Smooth muscle cell (in vitro differentiated cells): ENCODE results near the gene TRAPPC8. TPM values are rescaled to one million over a fixed set of nuclear protein-coding genes. Genes with fewer than 3 reads are reported as not detected.
"Not testable (repeated sequence)": the region's sequence is repeated elsewhere in the genome, so short reads cannot be mapped to it uniquely, and the experiment has no call there.

Source experiments
- DNase-seq: peaks from one replicate; lab custom pipeline; 2025; ENCODE audit not compliant: unreplicated experiment; lab: John Stamatoyannopoulos, UW
- H2AFZ ChIP-seq: fragments of 200-600 bp; sonication (generic); 2 replicates; pipeline ENCODE4 v1.6.0; 2016; ENCODE audit warnings: antibody characterized with exemption, low read depth, mild to moderate bottlenecking
- H3F3A ChIP-seq: fragments of 200-600 bp; sonication (generic); 2 replicates; pipeline ENCODE4 v1.6.0; 2017; ENCODE audit warnings: antibody characterized with exemption, low read depth
- H3K27ac ChIP-seq: fragments of 200-600 bp; sonication (generic); 2 replicates; pipeline ENCODE4 v1.5.1; 2016; ENCODE audit warnings: low read depth, mild to moderate bottlenecking
- H3K27me3 ChIP-seq: fragments of 200-600 bp; sonication (generic); 2 replicates; pipeline ENCODE4 v1.6.1; 2016; ENCODE audit warnings: low read depth, mild to moderate bottlenecking
- H3K36me3 ChIP-seq: fragments of 200-600 bp; sonication (generic); 2 replicates; pipeline ENCODE4 v1.5.1; 2016; ENCODE audit warnings: low read depth
- H3K4me1 ChIP-seq: fragments of 200-600 bp; sonication (generic); 2 replicates; pipeline ENCODE4 v1.5.1; 2016; ENCODE audit warnings: low read depth
- H3K4me2 ChIP-seq: fragments of 200-600 bp; sonication (generic); 2 replicates; pipeline ENCODE4 v1.6.0; 2016; ENCODE audit warnings: mild to moderate bottlenecking
- H3K4me3 ChIP-seq: fragments of 200-600 bp; sonication (generic); 2 replicates; pipeline ENCODE4 v1.5.1; 2016; ENCODE audit warnings: mild to moderate bottlenecking
- H3K79me2 ChIP-seq: fragments of 200-600 bp; sonication (generic); 2 replicates; pipeline ENCODE4 v1.6.0; 2016; ENCODE audit warnings: low read depth, mild to moderate bottlenecking
- H3K9ac ChIP-seq: fragments of 200-600 bp; sonication (generic); 2 replicates; pipeline ENCODE4 v1.6.0; 2016; ENCODE audit warnings: low read depth
- H3K9me3 ChIP-seq: fragments of 200-600 bp; sonication (generic); replicated peaks from 2 replicates; pipeline ENCODE4 v1.5.1; 2016; ENCODE audit warnings: low read depth
- H4K20me1 ChIP-seq: fragments of 200-600 bp; sonication (generic); 2 replicates; pipeline ENCODE4 v1.6.0; 2016; ENCODE audit warnings: low read depth
- CTCF ChIP-seq: fragments of 200-600 bp; sonication (generic); IDR thresholded peaks from 2 replicates; pipeline ENCODE4 v1.5.1; 2017; ENCODE audit warnings: borderline replicate concordance, mild to moderate bottlenecking, antibody characterized with exemption; ENCODE audit not compliant: insufficient read depth, poor library complexity, severe bottlenecking
- WGBS: methylation state at CpG from one replicate; pipeline ENCODE4 v1.1.7; 2016; ENCODE audit warnings: low lambda C conversion rate; 5-methylcytosine and 5-hydroxymethylcytosine counted together
- polyA plus RNA-seq: library from polyadenylated mRNA; unstranded; fragments of >200 nt; fragmentation: Nextera tagmentation; extraction: Ambion mirVana; gene quantifications from 2 replicates; pipeline ENCODE4 v1.2.1, GENCODE V29; 2016
- total RNA-seq: library from RNA; depleted of rRNA; stranded (reverse); fragments of >200 nt; gene quantifications from 2 replicates; pipeline ENCODE4 v1.2.3, GENCODE V29; 2014

TRAPPC8 gene
- total and polyA plus RNA-seq, 2 experiments from 2014 or later, result 4.8 to 35.6 TPM

DNA sequence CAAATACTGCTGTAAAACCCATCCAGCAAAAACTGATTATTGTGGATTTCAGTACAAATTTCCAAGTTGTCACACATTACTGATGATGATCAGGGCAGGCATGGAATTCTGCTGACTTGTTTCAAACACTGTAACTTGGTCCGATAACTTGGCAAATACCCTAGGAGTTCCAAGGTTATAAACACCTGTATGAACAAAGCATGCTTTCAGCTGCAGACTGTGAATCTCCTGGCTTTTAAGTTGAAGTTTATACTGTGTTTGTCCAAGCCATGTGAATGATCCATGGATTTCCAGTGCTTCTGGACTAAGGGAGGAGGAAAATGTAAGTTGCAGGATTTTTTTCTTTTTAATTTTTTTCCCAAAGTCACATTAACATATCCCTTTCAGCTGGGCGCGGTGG lies 112.2 kb downstream of the TRAPPC8 start:
- Histone ChIP-seq H3K4me2 (no peak overlapping the region), H4K20me1 (no peaks in the 10 kb centered on the region), H3K27ac (no peak overlapping the region), H3K9me3 (no peaks in the 10 kb centered on the region), H3K27me3 (no peaks in the 10 kb centered on the region), H3K4me1 (no peaks in the 10 kb centered on the region), H2AFZ (no peak overlapping the region), H3K9ac (no peak overlapping the region), H3K79me2 (no peaks in the 10 kb centered on the region), H3K4me3 (no peak overlapping the region), H3K36me3 (peaks cover 6% of the 10 kb centered on the region), H3F3A (no peaks in the 10 kb centered on the region)
- TF ChIP-seq CTCF, result no peak
- WGBS, result 100% methylated on average over 3 of the region's 3 CpGs
- DNase-seq, result no peak

DNA sequence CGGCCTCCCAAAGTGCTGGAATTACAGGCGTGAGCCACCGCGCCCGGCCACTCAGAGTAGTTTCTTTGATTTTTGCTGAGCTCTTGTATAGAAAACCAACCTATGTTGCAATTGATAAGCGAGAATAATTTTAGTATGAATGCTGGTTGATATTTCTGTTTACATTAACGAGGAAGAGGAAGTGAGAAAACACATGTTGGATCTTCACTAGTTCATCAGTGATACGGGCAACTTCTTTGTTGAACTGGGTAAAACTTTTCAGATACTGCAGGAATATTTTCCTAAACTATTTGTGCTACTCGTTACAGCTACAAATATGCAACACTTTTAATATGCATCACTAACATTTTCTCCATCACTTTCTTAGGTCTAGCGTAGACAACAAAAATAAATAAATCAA lies 114.3 kb downstream of the TRAPPC8 start:
- WGBS, result 98% methylated on average over 10 of the region's 10 CpGs

DNA sequence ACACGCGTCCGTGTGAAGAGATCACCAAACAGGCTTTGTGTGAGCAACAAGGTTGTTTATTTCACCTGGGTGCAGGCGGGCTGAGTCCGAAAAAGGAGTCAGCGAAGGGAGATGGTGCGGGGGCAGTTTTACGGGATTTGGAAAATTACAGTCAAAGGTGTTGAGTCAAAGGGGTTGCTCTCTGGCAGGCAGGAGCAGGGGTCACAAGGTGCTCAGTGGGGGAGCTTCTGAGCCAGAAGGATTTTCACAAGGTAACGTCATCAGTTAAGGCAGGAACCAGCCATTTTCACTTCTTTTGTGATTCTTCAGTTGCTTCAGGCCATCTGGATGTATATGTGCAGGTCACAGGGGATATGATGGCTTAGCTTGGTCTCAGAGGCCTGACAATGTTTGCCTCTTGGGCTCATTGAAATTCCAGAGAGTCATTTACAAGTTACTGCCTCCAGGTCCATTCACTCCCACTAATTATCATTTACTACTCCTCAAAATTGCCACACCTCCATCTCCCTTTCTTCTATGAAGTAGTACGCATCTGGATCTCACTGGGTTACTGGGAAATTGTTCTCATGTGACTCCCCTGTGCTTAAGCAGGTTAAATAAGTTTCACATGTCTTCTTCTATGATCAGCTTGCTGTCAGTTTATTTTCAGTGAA lies 116.1 kb downstream of the TRAPPC8 start:
- H3K79me2 ChIP-seq, DNase-seq: not testable (repeated sequence)

More for the DNA sequence above, 114.3 kb downstream of the TRAPPC8 start:
- no peak for TF ChIP-seq CTCF
- no peak overlapping the region for H3K27ac ChIP-seq
- H3K4me3 ChIP-seq, result no peak overlapping the region
- no peaks in the 10 kb centered on the region for H3K27me3 ChIP-seq
- peaks cover 6% of the 10 kb centered on the region for H3K36me3 ChIP-seq
- H3K4me2 ChIP-seq, result no peak overlapping the region
- no peak overlapping the region for H3K9ac ChIP-seq
- no peak overlapping the region for H2AFZ ChIP-seq
- no peaks in the 10 kb centered on the region for H3K4me1 ChIP-seq
- no peaks in the 10 kb centered on the region for H3K79me2 ChIP-seq
- H3F3A ChIP-seq, result no peaks in the 10 kb centered on the region
- DNase-seq, result no peak
- H3K9me3 ChIP-seq, result no peaks in the 10 kb centered on the region
- H4K20me1 ChIP-seq, result no peaks in the 10 kb centered on the region

GRCh38 chr18:31825772-31826171 lies 117.2 kb downstream of the TRAPPC8 start:
- no peaks in the 10 kb centered on the region for H3K4me1 ChIP-seq
- no peak overlapping the region for H3K4me3 ChIP-seq
- DNase-seq, result no peak
- WGBS, result 46% methylated on average over 3 of the region's 3 CpGs
- no peaks in the 10 kb centered on the region for H3F3A ChIP-seq
- H3K27me3 ChIP-seq, result no peaks in the 10 kb centered on the region
- no peak overlapping the region for H3K4me2 ChIP-seq
- no peaks in the 10 kb centered on the region for H3K9me3 ChIP-seq
- TF ChIP-seq CTCF, result no peak
- no peaks in the 10 kb centered on the region for H4K20me1 ChIP-seq
- H3K36me3 ChIP-seq, result no peaks in the 10 kb centered on the region
- H2AFZ ChIP-seq, result no peak overlapping the region
- no peak overlapping the region for H3K27ac ChIP-seq
- no peak overlapping the region for H3K9ac ChIP-seq
- H3K79me2 ChIP-seq, result no peaks in the 10 kb centered on the region

More for the DNA sequence above, 116.1 kb downstream of the TRAPPC8 start:
- H2AFZ ChIP-seq, H3K4me3 ChIP-seq, H3K27me3 ChIP-seq, H3K4me2 ChIP-seq, H3K9ac ChIP-seq, H3K36me3 ChIP-seq, H3K27ac ChIP-seq, H4K20me1 ChIP-seq, H3K4me1 ChIP-seq, H3K9me3 ChIP-seq, H3F3A ChIP-seq: not testable (repeated sequence)
- 63% methylated on average over 10 of the region's 10 CpGs for WGBS
